GM12878 (cell line): ENCODE measurements around the gene CDKN2A. TPM values are rescaled to one million over a fixed set of nuclear protein-coding genes. Genes with fewer than 3 reads are reported as not detected.
A peak's percentile ranks its signal among the peaks of the same experiment; 100 is the strongest.

Experiments used
- ATAC-seq: fragments of 200-7000 bp; cut with Tn5 transposase; 3 replicates; pipeline ENCODE4 v1.9.1; 2020; ENCODE audit warnings: mild to moderate bottlenecking, moderate library complexity
- BruUV-seq: library from RNA; stranded (reverse); fragments of 400-500 nt; replicated peaks from 2 replicates; lab custom pipeline; 2021; lab: Mats Ljungman, UMichigan
- CTCF ChIA-PET: fragments of 300-600 bp; sonication (Branson Sonifier 250); formaldehyde crosslinking; extraction: SDS; loops from one replicate; lab custom pipeline; 2021; ENCODE audit warnings: inconsistent platforms; lab: Yijun Ruan, JAX
- POLR2A ChIA-PET: fragments of 350-600 bp; formaldehyde crosslinking; extraction: SDS; loops from one replicate; lab custom pipeline; 2021; ENCODE audit warnings: inconsistent platforms; lab: Charles Lee
- RAD21 ChIA-PET: fragments of 300-600 bp; sonication (Branson Sonifier 250); formaldehyde crosslinking; loops from one replicate; lab custom pipeline; 2023; ENCODE audit warnings: antibody characterized with exemption; ENCODE audit not compliant: unreplicated experiment; lab: Charles Lee
- SMC1A ChIA-PET: fragments of 300-600 bp; sonication (Branson Sonifier 250); formaldehyde crosslinking; loops from one replicate; lab custom pipeline; 2023; ENCODE audit not compliant: unreplicated experiment, uncharacterized antibody; lab: Charles Lee
- DNase-seq: peaks from one replicate; pipeline ENCODE4 v3.0.0-alpha.2; 2011; ENCODE audit warnings: low read depth, low spot score
- FAIRE-seq: peaks from 3 replicates; lab custom pipeline; 2011; peaks lifted over from hg19 to GRCh38; lab: Jason Lieb, UNC
- H2AFZ ChIP-seq: 2 replicates; pipeline ENCODE4 v1.6.0; 2011; ENCODE audit warnings: low read depth, low read length, control low read depth; ENCODE audit not compliant: control insufficient read depth
- H3K27ac ChIP-seq: 2 replicates; pipeline ENCODE4 v1.5.1; 2011; ENCODE audit warnings: control low read depth; ENCODE audit not compliant: control insufficient read depth, insufficient read depth
- H3K27me3 ChIP-seq, 2 experiments: replicated peaks in 1 of 2; 2 replicates each; pipeline versions ENCODE4 v1.6.0 to v1.6.1; 2011; ENCODE audit warnings: low read length in 1 of 2; ENCODE audit not compliant: control insufficient read depth in 2 of 2, insufficient read depth in 2 of 2
- H3K36me3 ChIP-seq, 2 experiments: 2 replicates each; pipeline ENCODE4 v1.5.1; 2011; ENCODE audit warnings: low read length in 1 of 2; ENCODE audit not compliant: control insufficient read depth in 2 of 2, insufficient read depth in 2 of 2
- H3K4me1 ChIP-seq: 2 replicates; pipeline ENCODE4 v1.6.1; 2011; ENCODE audit warnings: mild to moderate bottlenecking, low read length, moderate library complexity, mixed read lengths; ENCODE audit not compliant: control insufficient read depth, insufficient read depth
- H3K4me2 ChIP-seq: 2 replicates; pipeline ENCODE4 v1.6.0; 2011; ENCODE audit warnings: control low read depth; ENCODE audit not compliant: control insufficient read depth, insufficient read depth
- H3K4me3 ChIP-seq: fragments of 200-600 bp; sonication (generic); 2 replicates; pipeline ENCODE4 v1.5.1; 2016
- H3K79me2 ChIP-seq: 2 replicates; pipeline ENCODE4 v1.6.0; 2011; ENCODE audit warnings: low read length; ENCODE audit not compliant: control insufficient read depth, insufficient read depth
- H3K9ac ChIP-seq: 2 replicates; pipeline ENCODE4 v1.8.0; 2011; ENCODE audit warnings: low read length, control low read depth, mixed read lengths; ENCODE audit not compliant: control insufficient read depth, insufficient read depth
- H3K9me3 ChIP-seq: replicated peaks from 3 replicates; pipeline ENCODE4 v1.5.1; 2011; ENCODE audit warnings: mild to moderate bottlenecking, low read length; ENCODE audit not compliant: control insufficient read depth, insufficient read depth
- H4K20me1 ChIP-seq: 2 replicates; pipeline ENCODE4 v1.6.0; 2011; ENCODE audit not compliant: control insufficient read depth, insufficient read depth
- ATF7 ChIP-seq: fragments of 450-650 bp; IDR thresholded peaks from 2 replicates; pipeline ENCODE4 v1.6.1; 2016; ENCODE audit warnings: low read depth, mild to moderate bottlenecking
- CREB1 ChIP-seq: IDR thresholded peaks from 2 replicates; pipeline ENCODE4 v1.6.1; 2012; ENCODE audit warnings: low read depth, mild to moderate bottlenecking, inconsistent platforms
- DPF2 ChIP-seq: fragments of 450-650 bp; IDR thresholded peaks from 2 replicates; pipeline ENCODE4 v1.6.1; 2017; ENCODE audit warnings: mild to moderate bottlenecking
- EGR1 ChIP-seq, 2 experiments: IDR thresholded peaks; 1 replicate in 1 of 2; 2 replicates in 1 of 2; pipeline ENCODE4 v1.6.1; 2011 to 2012; ENCODE audit warnings: low read depth in 2 of 2, low read length in 2 of 2, borderline replicate concordance in 1 of 2, mild to moderate bottlenecking in 1 of 2, moderate library complexity in 1 of 2
- HCFC1 ChIP-seq: fragments of 150-350 bp; IDR thresholded peaks from 2 replicates; pipeline ENCODE4 v1.6.1; 2014; ENCODE audit warnings: low read length
- HDAC2 ChIP-seq: fragments of 200-600 bp; sonication (generic); IDR thresholded peaks from 2 replicates; pipeline ENCODE4 v1.6.1; 2017
- HDAC6 ChIP-seq: fragments of 200-600 bp; sonication (generic); IDR thresholded peaks from one replicate; pipeline ENCODE4 v1.8.0; 2017; ENCODE audit warnings: antibody characterized with exemption; ENCODE audit not compliant: unreplicated experiment
- PAX8 ChIP-seq: fragments of 450-650 bp; IDR thresholded peaks from 2 replicates; pipeline ENCODE4 v1.6.1; 2017; ENCODE audit warnings: mild to moderate bottlenecking, moderate library complexity
- POLR2AphosphoS5 ChIP-seq: IDR thresholded peaks from 2 replicates; pipeline ENCODE4 v1.6.1; 2011; ENCODE audit warnings: mild to moderate bottlenecking, low read length, inconsistent platforms
- RAD21 ChIP-seq: IDR thresholded peaks from 2 replicates; pipeline ENCODE4 v1.6.1; 2011; ENCODE audit warnings: mild to moderate bottlenecking, low read depth, low read length, moderate library complexity; ENCODE audit not compliant: insufficient read depth
- SIN3A ChIP-seq: IDR thresholded peaks from 2 replicates; pipeline ENCODE4 v1.6.1; 2012; ENCODE audit warnings: low read depth, low read length, improper control_type of control experiment
- SMC3 ChIP-seq: IDR thresholded peaks from 2 replicates; pipeline ENCODE4 v1.6.1; 2011; ENCODE audit warnings: low read length, improper control_type of control experiment, borderline replicate concordance
- YY1 ChIP-seq: IDR thresholded peaks from 2 replicates; pipeline ENCODE4 v1.6.1; 2011; ENCODE audit warnings: low read depth, mild to moderate bottlenecking, low read length
- WGBS: methylation state at CpG from one replicate; pipeline ENCODE4 v1.1.6; 2016; ENCODE audit warnings: low lambda C conversion rate; ENCODE audit not compliant: insufficient replicate concordance, insufficient coverage; ENCODE audit errors: missing lambda C conversion rate; 5-methylcytosine and 5-hydroxymethylcytosine counted together
- in situ Hi-C: fragments of 300-500 bp; cut with MboI; formaldehyde crosslinking; loops from 9 replicates; pipeline ENCODE4 v1.14.3; 2018; ENCODE audit warnings: mixed read lengths
- intact Hi-C: fragments of 100-400 bp; cut with micrococcal nuclease; formaldehyde crosslinking; loops from one replicate; pipeline ENCODE4 v1.14.2; 2022; ENCODE audit not compliant: unreplicated experiment
- polyA plus RNA-seq, 11 experiments: library from polyadenylated mRNA; depleted of rRNA in 4 of 11; unstranded in 6 of 11; stranded (reverse) in 5 of 11; fragments of >200 nt; fragmentation: Nextera tagmentation in 4 of 11; fragmentation: Illumina TruSeq in 1 of 11; extraction: Ambion mirVana in 4 of 11; extraction: Trizol in 1 of 11; gene quantifications; 1 replicate in 1 of 11; 2 replicates in 10 of 11; pipeline versions ENCODE4 v1.2.1 to v1.2.3, GENCODE V29; 2011 to 2016; ENCODE audit warnings: inconsistent platforms in 2 of 11, missing spikeins in 2 of 11, low read depth in 1 of 11
- total RNA-seq, 4 experiments: library from RNA; depleted of rRNA in 3 of 4; stranded (reverse); fragments of >200 nt in 3 of 4; fragmentation: Illumina TruSeq in 1 of 4; extraction: Trizol in 1 of 4; gene quantifications; 2 replicates each; pipeline versions ENCODE4 v1.2.1 to v1.2.3, GENCODE V29; 2013 to 2021
- TF ChIP-seq, protein P1 (sequence below): fragments of 450-650 bp; IDR thresholded peaks from 2 replicates; pipeline ENCODE4 v1.6.1; 2017; ENCODE audit warnings: low read depth, mild to moderate bottlenecking, moderate library complexity

The CDKN2A gene
- total and polyA plus RNA-seq, 10 of the 15 experiments (the other 5 are each of a cell fraction or from before 2014, with no cell fraction given): 0.84 to 41.2 (median 18.4) TPM

- Histone ChIP-seq H3K9ac (peak overlapping the region; percentile 48), H3K27ac (no peak overlapping the region), H3K9me3 (no peaks in the 10 kb centered on the region), H3K36me3 (no peaks in the 10 kb centered on the region), H2AFZ (peak overlapping the region; percentile 90), H3K27me3 (peaks cover 0 to 2% of the 10 kb centered on the region in 2 experiments; a peak in 1 of 4 replicates), H3K4me1 (peaks cover 5% of the 10 kb centered on the region), H3K4me2 (peak overlapping the region; percentile 85), H4K20me1 (no peaks in the 10 kb centered on the region), H3K4me3 (peak overlapping the region; percentile 66), H3K79me2 (no peaks in the 10 kb centered on the region)
- ChIA-PET SMC1A (interaction anchor here (0.8 to 5.6 kb wide), 15 partner anchors 13 to 229 kb away, joined by 3 to 121 read pairs (median 6); partner anchors contain the start of gene CDKN2B-AS1), CTCF (interaction anchor here (0.7 to 6.1 kb wide), 27 partner anchors 7 to 443 kb away, joined by 3 to 179 read pairs (median 8); partner anchors contain the start of genes CDKN2A and CDKN2B-AS1), POLR2A (interaction anchor here (1.5 kb wide), 1 partner anchor 197 kb away, joined by 4 read pairs; no protein-coding TSS in a partner anchor), RAD21 (interaction anchor here (1.1 to 3.3 kb wide), 9 partner anchors 15 to 234 kb away, joined by 4 to 49 read pairs (median 7); partner anchors contain the start of genes CDKN2A and CDKN2B-AS1)
- intact Hi-C loops (loop anchor here (5.0 kb wide), 1 partner anchor 177 kb away; no protein-coding TSS in a partner anchor), in situ Hi-C loops (loop anchor here (5.0 kb wide), 1 partner anchor 192 kb away; no protein-coding TSS in a partner anchor)
- DNase-seq (no peak), ATAC-seq (peak; percentile 57), FAIRE-seq (no peak)
- BruUV-seq: no TSS peak
- TF ChIP-seq ATF7 (no peak), POLR2AphosphoS5 (0 out of 2 replicates have a peak, but pooled peaks have one; percentile 52), PAX8 (no peak)
- WGBS: 51% methylated on average over 6 of the region's 6 CpGs
These were observed 15.3 kb upstream of the CDKN2A start for GRCh38 chr9:22009506-22009867.

- ATAC-seq: peak; percentile 98
- no TSS peak for BruUV-seq
- intact Hi-C loops: loop anchor here (1.0 to 5.0 kb wide), 2 partner anchors 177 to 195 kb away; no protein-coding TSS in a partner anchor
- H2AFZ ChIP-seq: peak within 1 kb of the TSS; percentile 90
- H3K27ac ChIP-seq: no peak within 1 kb of the TSS
- ChIA-PET RAD21 (interaction anchor here (0.7 to 3.3 kb wide), 19 partner anchors 11 to 444 kb away, joined by 3 to 49 read pairs (median 4); partner anchors contain the start of genes CDKN2A, CDKN2B-AS1 and MTAP), SMC1A (interaction anchor here (0.6 to 5.6 kb wide), 25 partner anchors 13 to 443 kb away, joined by 3 to 121 read pairs (median 5); partner anchors contain the start of gene CDKN2B-AS1), POLR2A (interaction anchor here (1.5 kb wide), 1 partner anchor 197 kb away, joined by 4 read pairs; no protein-coding TSS in a partner anchor), CTCF (interaction anchor here (0.7 to 6.1 kb wide), 41 partner anchors 8 to 826 kb away, joined by 3 to 179 read pairs (median 4); partner anchors contain the start of genes CDKN2A and CDKN2B-AS1)
- peaks cover 11% of the 10 kb centered on the region for H3K4me1 ChIP-seq
- peak within 1 kb of the TSS; percentile 66 for H3K4me3 ChIP-seq
- no peaks in the 10 kb centered on the region for H3K36me3 ChIP-seq
- peaks cover 0 to 2% of the 10 kb centered on the region in 2 experiments; a peak in 1 of 4 replicates for H3K27me3 ChIP-seq
- DNase-seq: no peak
- peak within 1 kb of the TSS; percentile 48 for H3K9ac ChIP-seq
- WGBS: 38% methylated on average over 72 of the region's 86 CpGs
- in situ Hi-C loops: loop anchor here (5.0 kb wide), 1 partner anchor 192 kb away; no protein-coding TSS in a partner anchor
- no peaks in the 10 kb centered on the region for H3K9me3 ChIP-seq
- FAIRE-seq: peak; percentile 81
- H3K79me2 ChIP-seq: no peaks in the 10 kb centered on the region
- H4K20me1 ChIP-seq: no peaks in the 10 kb centered on the region
- H3K4me2 ChIP-seq: peak within 1 kb of the TSS; percentile 85
- TF ChIP-seq RAD21: peak; percentile 65
- peak; percentile 79 for TF ChIP-seq YY1
- no peak for TF ChIP-seq HCFC1
- TF ChIP-seq DPF2: no peak
- TF ChIP-seq CREB1: peak; percentile 71
- TF ChIP-seq HDAC6: no peak
- TF ChIP-seq HDAC2: no peak
- 0 out of 2 replicates have a peak, but pooled peaks have one; percentile 23 for TF ChIP-seq SIN3A
- no peak for TF ChIP-seq EGR1 (IDR thresholded peaks at IDR 0.05; ENCODE audit: borderline replicate concordance in 1 of 2, low read depth in 2 of 2, low read length in 2 of 2)
- peak; percentile 76 for TF ChIP-seq SMC3
- TF ChIP-seq, protein P1, sequence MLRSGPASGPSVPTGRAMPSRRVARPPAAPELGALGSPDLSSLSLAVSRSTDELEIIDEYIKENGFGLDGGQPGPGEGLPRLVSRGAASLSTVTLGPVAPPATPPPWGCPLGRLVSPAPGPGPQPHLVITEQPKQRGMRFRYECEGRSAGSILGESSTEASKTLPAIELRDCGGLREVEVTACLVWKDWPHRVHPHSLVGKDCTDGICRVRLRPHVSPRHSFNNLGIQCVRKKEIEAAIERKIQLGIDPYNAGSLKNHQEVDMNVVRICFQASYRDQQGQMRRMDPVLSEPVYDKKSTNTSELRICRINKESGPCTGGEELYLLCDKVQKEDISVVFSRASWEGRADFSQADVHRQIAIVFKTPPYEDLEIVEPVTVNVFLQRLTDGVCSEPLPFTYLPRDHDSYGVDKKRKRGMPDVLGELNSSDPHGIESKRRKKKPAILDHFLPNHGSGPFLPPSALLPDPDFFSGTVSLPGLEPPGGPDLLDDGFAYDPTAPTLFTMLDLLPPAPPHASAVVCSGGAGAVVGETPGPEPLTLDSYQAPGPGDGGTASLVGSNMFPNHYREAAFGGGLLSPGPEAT: 0 out of 2 replicates have a peak, but pooled peaks have one; percentile 9
These were observed 14.7 kb upstream of the CDKN2A start, which contains the start of gene CDKN2B for GRCh38 chr9:22008717-22009505. Gene CDKN2B (minus strand): TSS chr9:22009305. CDS start chr9:22008953, 352 bp downstream.
